DOHH2 (cell line): Measurements from ENCODE around the gene EPB41.
A peak's percentile ranks its signal among the peaks of the same experiment; 100 is the strongest.

Source experiments
- H3F3A ChIP-seq: fragments of 200-600 bp; sonication (generic), shearing (Covaris generic); 2 replicates; pipeline ENCODE4 v1.6.0; 2016; ENCODE audit warnings: antibody characterized with exemption, mild to moderate bottlenecking; ENCODE audit not compliant: control insufficient read depth, insufficient read depth
- H3K27ac ChIP-seq: fragments of 200-600 bp; sonication (generic); 2 replicates; pipeline ENCODE4 v1.5.1; 2014; ENCODE audit warnings: low read depth, mild to moderate bottlenecking, low read length, moderate library complexity
- H3K27me3 ChIP-seq: fragments of 200-600 bp; sonication (generic); 2 replicates; pipeline ENCODE4 v1.6.1; 2014; ENCODE audit warnings: mild to moderate bottlenecking, low read length, mixed read lengths; ENCODE audit not compliant: control insufficient read depth
- H3K36me3 ChIP-seq: fragments of 200-600 bp; sonication (generic); 2 replicates; pipeline ENCODE4 v1.6.1; 2014; ENCODE audit warnings: mild to moderate bottlenecking, low read length, moderate library complexity, mixed read lengths; ENCODE audit not compliant: control insufficient read depth
- H3K4me1 ChIP-seq: fragments of 200-600 bp; sonication (generic); 2 replicates; pipeline ENCODE4 v1.6.1; 2014; ENCODE audit warnings: mild to moderate bottlenecking, low read length, mixed read lengths; ENCODE audit not compliant: control insufficient read depth
- H3K4me2 ChIP-seq: fragments of 200-600 bp; sonication (generic); 2 replicates; pipeline ENCODE4 v1.6.0; 2014; ENCODE audit warnings: mild to moderate bottlenecking, low read length, moderate library complexity
- H3K4me3 ChIP-seq: fragments of 200-600 bp; sonication (generic); 2 replicates; pipeline ENCODE4 v1.5.1; 2014; ENCODE audit warnings: mild to moderate bottlenecking, low read length, mixed read lengths
- H3K79me2 ChIP-seq: fragments of 200-600 bp; sonication (generic); 2 replicates; pipeline ENCODE4 v1.6.1; 2014; ENCODE audit warnings: mild to moderate bottlenecking, low read length, mixed read lengths; ENCODE audit not compliant: control insufficient read depth
- H3K9me2 ChIP-seq: fragments of 200-600 bp; sonication (generic); replicated peaks from 2 replicates; pipeline ENCODE4 v1.6.1; 2014; ENCODE audit warnings: mild to moderate bottlenecking, low read length, mixed read lengths; ENCODE audit not compliant: control insufficient read depth
- H3K9me3 ChIP-seq: fragments of 200-600 bp; sonication (generic); 2 replicates; pipeline ENCODE4 v1.6.1; 2014; ENCODE audit warnings: antibody characterized with exemption, low read length, mixed read lengths; ENCODE audit not compliant: control insufficient read depth, insufficient read depth
- H4K20me1 ChIP-seq: fragments of 200-600 bp; sonication (generic); 2 replicates; pipeline ENCODE4 v1.6.0; 2014; ENCODE audit warnings: low read depth, mild to moderate bottlenecking, antibody characterized with exemption, low read length, moderate library complexity; ENCODE audit not compliant: control insufficient read depth, insufficient read depth
- EZH2phosphoT487 ChIP-seq: fragments of 200-600 bp; sonication (generic); IDR thresholded peaks from 2 replicates; pipeline ENCODE4 v1.6.1; 2017; ENCODE audit warnings: borderline replicate concordance, mild to moderate bottlenecking, antibody characterized with exemption, low read length, moderate library complexity, mixed read lengths
- TF ChIP-seq, protein P1 (sequence below): fragments of 200-600 bp; sonication (generic); IDR thresholded peaks from one replicate; pipeline ENCODE4 v1.5.1; 2014; ENCODE audit warnings: antibody characterized with exemption, mild to moderate bottlenecking, low read depth, low read length; ENCODE audit not compliant: poor library complexity, severe bottlenecking

The EPB41 gene

GRCh38 chr1:29114654-29115053 lies 200.3 kb downstream of the EPB41 start:
- Histone ChIP-seq H4K20me1 (no peaks in the 10 kb centered on the region), H3K9me2 (no peaks in the 10 kb centered on the region), H3K9me3 (no peaks in the 10 kb centered on the region), H3K36me3 (peaks cover 7% of the 10 kb centered on the region), H3K27ac (no peak overlapping the region), H3K4me2 (no peak overlapping the region), H3K79me2 (no peaks in the 10 kb centered on the region), H3K4me1 (no peaks in the 10 kb centered on the region), H3K27me3 (no peaks in the 10 kb centered on the region), H3K4me3 (no peak overlapping the region), H3F3A (peaks cover 1% of the 10 kb centered on the region; the same call in 1 of the 2 replicates)
- no peak for TF ChIP-seq EZH2phosphoT487
- TF ChIP-seq, protein P1, sequence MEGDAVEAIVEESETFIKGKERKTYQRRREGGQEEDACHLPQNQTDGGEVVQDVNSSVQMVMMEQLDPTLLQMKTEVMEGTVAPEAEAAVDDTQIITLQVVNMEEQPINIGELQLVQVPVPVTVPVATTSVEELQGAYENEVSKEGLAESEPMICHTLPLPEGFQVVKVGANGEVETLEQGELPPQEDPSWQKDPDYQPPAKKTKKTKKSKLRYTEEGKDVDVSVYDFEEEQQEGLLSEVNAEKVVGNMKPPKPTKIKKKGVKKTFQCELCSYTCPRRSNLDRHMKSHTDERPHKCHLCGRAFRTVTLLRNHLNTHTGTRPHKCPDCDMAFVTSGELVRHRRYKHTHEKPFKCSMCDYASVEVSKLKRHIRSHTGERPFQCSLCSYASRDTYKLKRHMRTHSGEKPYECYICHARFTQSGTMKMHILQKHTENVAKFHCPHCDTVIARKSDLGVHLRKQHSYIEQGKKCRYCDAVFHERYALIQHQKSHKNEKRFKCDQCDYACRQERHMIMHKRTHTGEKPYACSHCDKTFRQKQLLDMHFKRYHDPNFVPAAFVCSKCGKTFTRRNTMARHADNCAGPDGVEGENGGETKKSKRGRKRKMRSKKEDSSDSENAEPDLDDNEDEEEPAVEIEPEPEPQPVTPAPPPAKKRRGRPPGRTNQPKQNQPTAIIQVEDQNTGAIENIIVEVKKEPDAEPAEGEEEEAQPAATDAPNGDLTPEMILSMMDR = no peak

DNA sequence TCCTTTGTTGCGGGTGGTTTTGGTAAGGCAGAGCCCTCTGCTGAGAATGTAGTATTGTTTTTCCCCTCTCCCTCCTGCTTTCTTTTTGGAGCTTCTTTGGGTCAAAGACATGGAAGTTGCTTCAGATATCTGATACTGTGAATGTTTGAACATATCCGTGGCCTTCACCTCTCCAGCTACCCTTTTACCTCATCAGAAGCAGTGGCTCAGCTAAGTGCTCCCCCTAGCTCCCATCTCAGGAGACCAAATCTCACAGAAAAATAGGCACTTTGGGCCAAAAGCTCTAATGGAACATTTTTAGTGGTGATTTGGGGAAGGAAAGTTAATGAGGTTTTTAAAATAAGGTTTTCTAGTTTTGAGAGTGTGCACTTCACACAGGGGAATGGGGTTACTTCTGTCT lies 203.0 kb downstream of the EPB41 start:
- peaks cover 7% of the 10 kb centered on the region for H3K36me3 ChIP-seq
- TF ChIP-seq EZH2phosphoT487 = no peak
- TF ChIP-seq, protein P1 = peak; percentile 16
- H3K27ac ChIP-seq = no peak overlapping the region
- H3K4me3 ChIP-seq = no peak overlapping the region
- H3K4me1 ChIP-seq = peaks cover 5% of the 10 kb centered on the region; the same call in 1 of the 2 replicates
- 0 out of 2 replicates have a peak, but pooled peaks cover 5% of the 10 kb centered on the region for H4K20me1 ChIP-seq
- no peaks in the 10 kb centered on the region for H3K9me3 ChIP-seq
- H3K9me2 ChIP-seq = no peaks in the 10 kb centered on the region
- peaks cover 6% of the 10 kb centered on the region; the same call in 1 of the 2 replicates for H3F3A ChIP-seq
- peaks cover 8% of the 10 kb centered on the region for H3K27me3 ChIP-seq
- no peaks in the 10 kb centered on the region for H3K79me2 ChIP-seq
- H3K4me2 ChIP-seq = no peak overlapping the region

GRCh38 chr1:29119121-29119929 lies 205.0 kb downstream of the EPB41 start:
- H3K9me2 ChIP-seq = no peaks in the 10 kb centered on the region
- H3K9me3 ChIP-seq = no peaks in the 10 kb centered on the region
- H3K79me2 ChIP-seq = no peaks in the 10 kb centered on the region
- no peak for TF ChIP-seq EZH2phosphoT487
- TF ChIP-seq, protein P1 = no peak
- 0 out of 2 replicates have a peak, but pooled peaks cover 5% of the 10 kb centered on the region for H4K20me1 ChIP-seq
- peaks cover 23% of the 10 kb centered on the region for H3K27me3 ChIP-seq
- peaks cover 3% of the 10 kb centered on the region for H3K36me3 ChIP-seq
- H3K4me1 ChIP-seq = peaks cover 10% of the 10 kb centered on the region
- no peak overlapping the region for H3K4me2 ChIP-seq
- H3F3A ChIP-seq = peaks cover 6% of the 10 kb centered on the region; the same call in 1 of the 2 replicates
- H3K27ac ChIP-seq = no peak overlapping the region
- no peak overlapping the region for H3K4me3 ChIP-seq
